ENCODE data around the gene SMYD4. TPM values are rescaled to one million over a fixed set of nuclear protein-coding genes. Genes with fewer than 3 reads are reported as not detected.
"Not testable (repeated sequence)": the region's sequence is repeated elsewhere in the genome, so short reads cannot be mapped to it uniquely, and the experiment has no call there.

Gene SMYD4
- total RNA-seq, 1 donor from 2014 or later: 9.8 TPM

DNA sequence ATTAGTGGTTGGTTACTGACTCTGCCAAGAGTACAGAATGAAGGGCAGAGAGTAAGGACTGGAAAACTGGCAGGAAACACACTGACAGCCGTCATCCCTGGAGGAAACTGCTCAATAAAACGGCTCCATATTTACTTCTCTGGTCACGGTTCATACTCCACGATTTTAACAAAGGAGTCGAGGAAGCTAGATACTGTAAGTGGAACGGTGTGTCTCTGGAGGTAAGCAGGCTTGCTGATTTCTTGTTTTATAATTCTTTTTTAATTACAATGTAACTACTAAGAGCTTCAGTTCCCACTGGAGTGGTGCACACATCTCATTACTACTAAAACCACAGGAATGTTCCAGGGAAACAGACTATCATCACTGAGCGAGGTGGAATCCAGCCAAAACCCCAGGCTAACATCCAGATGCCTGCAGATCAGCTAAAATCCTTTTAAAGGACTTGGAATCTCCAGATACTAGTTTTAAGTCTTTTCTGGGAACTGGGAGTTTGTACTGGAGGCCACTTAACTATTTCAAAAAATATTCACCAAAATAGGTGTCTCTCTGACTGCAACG, 50.1 kb downstream of the SMYD4 start:
- DNase-seq: no peak

DNA sequence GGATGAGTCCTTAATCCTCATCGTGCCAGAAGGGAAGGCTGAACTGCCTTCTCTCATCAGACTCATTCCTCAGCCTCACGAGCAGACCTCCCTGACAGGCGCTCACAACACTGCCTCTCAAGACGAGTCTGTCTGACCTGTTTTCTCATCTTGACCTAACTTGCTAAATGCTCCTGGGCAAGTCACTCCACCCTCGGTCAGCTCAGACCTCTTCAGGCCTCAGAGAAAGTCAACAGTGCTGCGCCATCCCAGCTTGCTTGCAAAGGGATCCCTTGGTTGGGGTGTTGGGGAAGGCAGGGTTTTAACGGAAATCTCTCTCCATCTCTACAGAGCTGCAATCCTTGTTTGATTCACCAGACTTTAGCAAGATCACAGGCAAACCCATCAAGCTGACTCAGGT, 52.8 kb downstream of the SMYD4 start:
- no peak for DNase-seq

DNA sequence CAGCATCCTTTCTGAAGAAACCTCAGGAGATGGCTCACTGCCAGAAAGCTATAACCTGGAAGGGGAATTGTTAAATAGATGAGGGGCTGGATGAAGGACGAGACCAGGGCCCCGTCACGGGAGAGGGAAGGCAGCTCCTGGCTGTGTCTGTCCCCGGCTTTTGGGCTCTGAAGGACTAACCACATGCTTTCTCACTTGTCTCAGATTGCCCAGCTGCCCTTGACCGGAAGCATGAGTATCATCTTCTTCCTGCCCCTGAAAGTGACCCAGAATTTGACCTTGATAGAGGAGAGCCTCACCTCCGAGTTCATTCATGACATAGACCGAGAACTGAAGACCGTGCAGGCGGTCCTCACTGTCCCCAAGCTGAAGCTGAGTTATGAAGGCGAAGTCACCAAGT, 53.4 kb downstream of the SMYD4 start:
- no peak for DNase-seq

DNA sequence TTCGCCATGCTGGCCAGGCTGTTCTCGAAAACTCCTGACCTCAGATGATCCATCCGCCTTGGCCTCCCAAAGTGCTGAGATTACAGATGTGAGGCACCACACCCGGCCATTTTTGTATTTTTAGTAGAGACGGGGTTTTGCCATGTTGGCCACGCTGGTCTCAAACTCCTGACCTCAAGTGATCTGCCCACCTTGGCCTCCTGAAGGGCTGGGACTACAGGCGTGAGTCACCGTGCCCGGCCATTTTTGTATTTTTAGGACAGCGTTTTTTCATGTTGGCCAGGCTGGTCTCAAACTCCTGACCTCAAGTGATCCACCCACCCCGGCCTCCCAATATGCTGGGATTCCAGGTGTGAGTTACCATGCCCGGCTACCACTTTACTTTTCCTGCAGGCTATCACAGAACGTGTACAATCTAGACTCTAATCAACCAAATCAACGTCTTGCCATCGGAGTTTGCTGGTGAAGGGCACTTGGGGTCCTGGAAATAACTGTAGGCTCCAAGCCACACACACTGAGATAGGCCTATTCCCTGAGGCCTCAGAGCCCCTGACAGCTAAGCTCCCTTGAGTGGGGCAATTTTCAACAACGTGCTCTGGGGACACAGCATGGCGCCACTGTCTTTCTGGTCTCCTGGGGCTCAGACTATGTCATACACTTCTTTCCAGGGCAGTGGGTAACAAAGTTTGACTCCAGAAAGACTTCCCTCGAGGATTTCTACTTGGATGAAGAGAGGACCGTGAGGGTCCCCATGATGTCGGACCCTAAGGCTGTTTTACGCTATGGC, 55.1 kb downstream of the SMYD4 start:
- DNase-seq: no peak

DNA sequence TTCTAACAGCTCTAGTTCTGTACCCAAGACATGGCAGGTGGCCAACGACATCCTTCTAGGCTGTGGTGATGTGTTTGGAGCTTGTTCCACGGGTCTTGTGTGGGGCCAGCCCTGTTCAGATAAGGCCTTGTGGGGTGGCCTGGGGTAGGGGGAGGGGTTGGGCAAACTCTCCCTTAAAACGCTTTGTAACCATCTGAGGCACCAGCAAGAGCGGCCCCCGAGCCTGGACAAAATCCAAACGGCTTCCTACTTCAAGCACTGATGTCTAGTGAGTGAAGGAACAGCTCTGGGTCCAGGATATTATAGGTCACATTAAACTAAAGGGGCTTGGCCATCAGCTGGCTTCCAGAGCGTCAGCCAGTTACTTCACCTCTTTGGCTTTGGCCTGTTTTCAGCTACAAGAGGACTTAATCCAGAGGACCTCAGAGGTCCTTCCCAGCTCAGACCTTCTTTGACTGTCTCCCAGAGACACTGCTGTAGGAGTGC, 56.0 kb downstream of the SMYD4 start:
- DNase-seq: no peak

DNA sequence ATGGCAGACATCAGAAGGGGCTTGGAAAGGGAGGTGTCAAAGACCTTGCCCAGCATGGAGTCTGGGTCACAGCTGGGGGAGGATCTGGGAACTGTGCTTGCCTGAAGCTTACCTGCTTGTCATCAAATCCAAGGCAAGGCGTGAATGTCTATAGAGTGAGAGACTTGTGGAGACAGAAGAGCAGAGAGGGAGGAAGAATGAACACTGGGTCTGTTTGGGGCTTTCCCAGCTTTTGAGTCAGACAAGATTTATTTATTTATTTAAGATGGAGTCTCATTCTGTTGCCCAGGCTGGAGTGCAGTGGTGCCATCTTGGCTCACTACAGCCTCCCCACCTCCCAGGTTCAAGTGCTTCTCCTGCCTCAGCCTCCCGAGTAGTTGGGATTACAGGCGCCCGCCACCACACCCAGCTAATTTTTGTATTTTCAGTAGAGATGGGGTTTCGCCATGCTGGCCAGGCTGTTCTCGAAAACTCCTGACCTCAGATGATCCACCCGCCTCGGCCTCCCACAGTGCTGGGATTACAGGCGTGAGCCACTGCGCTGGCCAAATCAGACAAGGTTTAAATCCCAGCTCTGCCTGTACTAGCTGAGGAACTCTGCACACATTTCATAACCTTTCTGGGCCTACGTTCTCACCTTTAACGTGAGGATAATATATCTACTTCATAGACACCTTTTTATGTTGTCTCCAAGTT, 56.6 kb downstream of the SMYD4 start:
- not testable (repeated sequence) for DNase-seq

DNA sequence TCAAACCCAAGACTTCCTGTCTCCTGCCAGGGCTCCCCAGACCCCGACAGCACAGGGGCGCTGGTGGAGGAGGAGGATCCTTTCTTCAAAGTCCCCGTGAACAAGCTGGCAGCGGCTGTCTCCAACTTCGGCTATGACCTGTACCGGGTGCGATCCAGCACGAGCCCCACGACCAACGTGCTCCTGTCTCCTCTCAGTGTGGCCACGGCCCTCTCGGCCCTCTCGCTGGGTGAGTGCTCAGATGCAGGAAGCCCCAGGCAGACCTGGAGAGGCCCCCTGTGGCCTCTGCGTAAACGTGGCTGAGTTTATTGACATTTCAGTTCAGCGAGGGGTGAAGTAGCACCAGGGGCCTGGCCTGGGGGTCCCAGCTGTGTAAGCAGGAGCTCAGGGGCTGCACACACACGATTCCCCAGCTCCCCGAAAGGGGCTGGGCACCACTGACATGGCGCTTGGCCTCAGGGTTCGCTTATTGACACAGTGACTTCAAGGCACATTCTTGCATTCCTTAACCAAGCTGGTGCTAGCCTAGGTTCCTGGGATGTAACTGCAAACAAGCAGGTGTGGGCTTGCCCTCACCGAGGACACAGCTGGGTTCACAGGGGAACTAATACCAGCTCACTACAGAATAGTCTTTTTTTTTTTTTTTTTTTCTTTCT, 59.8 kb downstream of the SMYD4 start:
- no peak for DNase-seq

DNA sequence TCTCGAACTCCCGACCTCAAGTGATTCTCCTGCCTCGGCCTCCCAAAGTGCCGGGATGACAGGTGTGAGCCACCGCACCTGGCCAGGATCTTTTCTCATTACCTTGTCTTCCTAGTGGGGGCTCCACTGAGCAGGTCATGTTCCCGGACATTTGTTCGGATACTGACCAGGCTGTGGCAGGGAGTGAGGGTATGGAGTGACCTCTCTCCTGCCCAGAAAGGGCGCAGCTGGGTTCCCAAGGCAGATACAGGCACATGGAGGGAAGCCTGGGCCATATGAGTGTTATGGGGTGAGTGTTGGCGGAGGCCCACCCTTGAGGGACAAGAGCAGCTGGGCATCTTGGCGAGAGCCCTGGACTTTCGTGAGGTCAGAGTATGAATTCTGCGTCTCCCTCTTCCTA, 62.3 kb downstream of the SMYD4 start:
- DNase-seq: no peak

DNA sequence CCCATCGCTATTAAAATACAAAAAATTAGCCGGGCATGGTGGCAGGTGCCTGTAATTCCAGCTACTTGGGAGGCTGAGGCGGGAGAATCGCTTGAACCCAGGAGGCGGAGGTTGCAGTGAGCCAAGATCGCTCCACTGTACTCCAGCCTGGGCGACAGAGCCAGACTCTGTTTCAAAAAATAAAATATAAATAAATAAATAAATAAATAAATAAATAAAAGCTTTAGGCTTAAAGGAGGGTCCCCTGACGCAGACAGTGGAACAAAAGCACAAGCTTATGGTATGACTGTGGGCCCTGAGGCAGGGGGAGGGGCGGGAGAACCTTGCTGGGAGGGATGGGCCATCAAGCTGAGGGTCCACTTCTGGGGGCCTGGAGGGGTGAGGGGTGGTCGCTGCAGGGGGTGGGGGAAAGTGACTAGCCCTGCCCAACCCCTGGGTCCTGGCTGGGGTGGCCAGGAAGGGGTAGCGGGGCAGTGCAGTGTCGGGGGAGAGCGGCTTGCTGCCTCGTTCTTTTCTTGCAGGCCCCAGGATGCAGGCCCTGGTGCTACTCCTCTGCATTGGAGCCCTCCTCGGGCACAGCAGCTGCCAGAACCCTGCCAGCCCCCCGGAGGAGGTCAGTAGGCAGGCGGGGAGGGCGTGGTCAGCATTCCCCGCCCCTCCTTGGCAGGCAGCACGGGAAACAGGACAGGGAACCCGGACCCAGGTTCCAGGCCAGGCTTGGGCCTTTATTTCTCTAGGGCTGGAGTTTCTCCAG, 63.1 kb downstream of the SMYD4 start:
- DNase-seq: no peak

DNA sequence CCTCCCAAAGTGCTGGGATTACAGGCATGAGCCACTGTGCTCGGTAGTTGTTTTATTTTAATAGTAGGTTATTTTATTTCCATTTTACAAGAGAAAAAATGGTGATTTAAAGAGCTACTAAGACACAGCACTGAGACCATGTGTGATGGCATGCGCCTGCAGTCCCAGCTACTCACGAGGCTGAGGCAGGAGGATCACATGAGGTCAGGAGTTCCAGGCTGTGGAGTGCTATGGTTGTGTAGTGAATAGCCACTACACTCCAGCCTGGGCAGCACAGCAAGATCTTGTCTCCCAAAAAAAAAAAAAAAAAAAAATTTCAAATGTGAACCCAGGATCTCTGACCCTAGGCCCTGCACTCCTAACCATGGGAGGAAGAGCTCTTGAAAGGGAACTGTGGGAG, 64.1 kb downstream of the SMYD4 start:
- no peak for DNase-seq

DNA sequence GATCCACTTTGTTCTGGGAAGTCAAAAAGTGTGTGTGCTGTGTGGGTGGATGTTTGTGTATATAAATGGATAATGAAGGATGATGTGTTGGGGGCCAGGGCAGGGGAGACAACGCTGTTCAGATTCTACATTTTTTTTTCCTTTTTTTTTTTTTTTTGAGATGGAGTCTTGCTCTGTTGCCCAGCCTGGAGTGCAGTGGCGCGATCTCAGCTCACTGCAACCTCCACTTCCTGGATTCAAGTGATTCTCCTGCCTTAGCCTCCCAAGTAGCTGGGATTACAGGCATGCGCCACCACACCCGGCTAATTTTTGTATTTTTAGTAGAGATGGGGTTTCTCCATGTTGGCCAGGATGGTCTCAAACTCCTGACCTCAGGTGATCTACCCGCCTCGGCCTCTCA, 65.0 kb downstream of the SMYD4 start:
- DNase-seq: not testable (repeated sequence)

DNA sequence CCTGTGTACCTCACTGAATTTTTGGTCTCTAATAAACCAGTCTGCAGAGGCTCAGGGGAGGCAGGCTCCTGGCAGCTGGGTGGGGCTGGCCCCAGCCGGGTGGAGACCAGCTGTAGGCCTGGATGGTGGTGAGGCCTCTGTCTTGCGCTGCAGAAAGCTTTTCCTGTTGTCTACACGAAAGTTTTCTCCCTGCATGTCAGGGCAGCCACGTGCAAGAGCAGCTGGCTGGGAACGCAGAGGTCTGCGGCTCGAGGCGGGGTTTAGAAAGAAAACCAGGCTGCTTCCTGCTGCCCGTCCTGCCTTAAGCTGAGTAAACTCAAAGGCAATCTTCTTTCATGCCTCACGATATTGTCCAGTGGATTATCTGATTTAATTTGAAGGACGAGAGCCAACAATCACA, 65.4 kb downstream of the SMYD4 start:
- DNase-seq: no peak

DNA sequence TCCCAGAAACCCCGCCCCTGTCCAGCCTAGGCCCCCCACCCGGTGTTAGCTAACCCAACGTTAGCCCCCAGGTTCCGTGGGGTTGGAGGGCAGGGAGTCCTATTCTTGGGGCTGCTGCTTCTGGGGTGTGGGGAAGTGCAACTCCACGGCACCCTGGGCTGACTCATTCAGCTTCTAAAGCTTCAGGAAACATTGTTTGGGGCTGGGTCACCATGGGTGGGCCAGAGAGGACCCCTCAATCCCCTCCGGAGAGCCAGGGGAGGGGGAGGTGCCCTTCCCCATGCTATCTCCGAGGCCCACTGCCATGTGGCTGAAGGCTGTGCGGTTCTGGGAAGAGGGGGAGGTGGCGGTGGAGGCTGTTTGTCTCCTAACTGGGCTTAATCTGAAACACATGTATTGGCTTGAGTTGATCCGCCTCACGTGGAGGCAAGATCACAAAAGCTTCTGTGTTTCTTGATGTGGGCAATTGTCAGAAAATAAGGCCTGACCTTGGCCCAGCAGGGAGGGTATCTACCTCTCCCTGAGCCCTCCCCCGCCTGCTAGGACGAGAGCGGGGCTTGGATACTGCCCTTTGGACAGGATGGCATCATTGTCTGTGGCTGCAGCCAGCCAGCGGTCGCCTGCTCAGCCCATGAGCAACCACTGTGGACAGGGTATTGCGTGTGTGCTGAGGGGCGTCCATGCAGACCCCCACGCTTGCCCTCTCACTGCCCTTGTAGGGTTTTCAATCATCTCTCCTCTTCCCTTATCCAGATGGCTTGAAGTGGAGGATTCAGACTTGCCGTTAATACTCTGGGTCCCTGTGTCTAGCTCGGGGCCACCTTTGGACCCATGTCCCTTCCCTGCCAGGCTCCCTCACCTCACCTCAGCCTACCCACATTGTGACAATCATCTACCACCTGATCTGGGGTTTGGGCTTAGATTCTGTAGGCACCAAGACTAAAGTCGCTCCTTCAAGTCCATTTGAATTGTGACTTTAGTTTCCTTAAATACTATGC, 66.5 kb downstream of the SMYD4 start:
- DNase-seq: no peak

DNA sequence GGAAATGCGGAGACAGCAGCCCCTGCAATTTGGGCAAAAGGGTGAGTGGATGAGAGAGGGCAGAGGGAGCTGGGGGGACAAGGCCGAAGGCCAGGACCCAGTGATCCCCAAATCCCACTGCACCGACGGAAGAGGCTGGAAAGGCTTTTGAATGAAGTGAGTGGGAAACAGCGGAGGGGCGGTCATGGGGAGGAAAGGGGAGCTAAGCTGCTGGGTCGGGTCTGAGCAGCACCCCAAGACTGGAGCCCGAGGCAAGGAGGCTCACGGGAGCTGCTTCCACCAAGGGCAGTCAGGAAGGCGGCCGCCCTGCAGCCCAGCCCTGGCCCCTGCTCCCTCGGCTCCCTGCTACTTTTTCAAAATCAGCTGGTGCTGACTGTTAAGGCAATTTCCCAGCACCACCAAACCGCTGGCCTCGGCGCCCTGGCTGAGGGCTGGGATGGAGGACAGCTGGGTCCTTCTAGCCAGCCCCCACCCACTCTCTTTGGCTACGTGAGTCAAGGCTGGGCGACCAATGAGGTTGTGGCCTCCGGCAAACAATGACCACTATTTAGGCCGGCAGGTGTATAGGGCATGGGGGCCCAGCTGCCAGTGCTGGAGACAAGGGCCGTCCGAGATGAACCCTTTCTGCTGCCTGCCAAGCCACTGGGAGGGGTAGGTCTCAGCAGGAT, 67.3 kb downstream of the SMYD4 start:
- no peak for DNase-seq

DNA sequence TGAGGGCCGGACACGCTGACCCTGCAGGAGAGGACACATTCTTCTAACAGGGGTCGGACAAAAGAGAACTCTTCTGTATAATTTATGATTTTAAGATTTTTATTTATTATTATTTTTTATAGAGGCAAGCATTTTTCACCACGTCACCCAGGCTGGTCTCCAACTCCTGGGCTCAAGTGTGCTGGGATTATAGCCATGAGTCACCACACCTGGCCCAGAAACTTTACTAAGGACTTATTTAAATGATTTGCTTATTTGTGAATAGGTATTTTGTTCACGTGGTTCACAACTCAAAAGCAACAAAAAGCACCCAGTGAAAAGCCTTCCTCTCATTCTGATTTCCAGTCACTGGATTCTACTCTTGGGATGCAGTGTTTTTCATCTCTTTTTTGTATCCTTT, 70.2 kb downstream of the SMYD4 start:
- DNase-seq: no peak

DNA sequence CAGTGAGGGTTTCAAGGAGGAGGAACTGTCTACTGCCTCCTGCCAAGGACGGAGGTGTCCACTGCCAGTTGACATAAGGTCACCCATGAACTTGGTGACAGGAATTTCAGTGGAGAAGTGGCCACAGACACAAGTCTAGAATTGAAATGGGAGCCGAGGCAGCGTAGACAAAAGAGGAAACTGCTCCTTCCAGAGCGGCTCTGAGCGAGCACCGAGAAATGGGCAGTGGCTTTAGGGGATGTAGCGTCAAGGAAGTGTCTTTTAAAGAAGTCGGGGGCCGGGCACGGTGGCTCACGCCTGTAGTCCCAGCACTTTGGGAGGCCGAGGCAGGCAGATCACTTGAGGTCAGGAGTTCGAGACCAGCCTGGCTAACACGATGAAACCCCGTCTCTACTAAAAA, 70.9 kb downstream of the SMYD4 start:
- DNase-seq: no peak

DNA sequence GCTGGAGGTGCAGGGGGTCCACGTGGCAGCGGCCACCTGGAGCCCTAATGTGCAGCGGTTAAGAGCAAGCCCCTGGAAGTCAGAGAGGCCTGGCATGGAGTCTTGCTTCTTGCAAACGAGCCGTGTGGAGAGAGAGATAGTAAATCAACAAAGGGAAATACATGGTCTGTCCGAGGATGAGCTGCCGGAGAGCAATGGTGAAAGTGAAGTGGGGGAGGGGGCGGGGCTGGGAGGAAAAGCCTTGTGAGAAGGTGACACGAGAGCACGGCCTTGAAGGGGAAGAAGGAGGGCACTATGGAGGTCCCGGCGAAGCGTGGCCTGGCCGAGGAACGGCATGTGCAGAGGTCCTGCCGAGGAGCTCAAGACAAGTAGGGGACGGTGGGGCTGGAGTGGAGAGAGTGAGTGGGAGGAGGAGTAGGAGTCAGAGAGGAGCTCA, 73.9 kb downstream of the SMYD4 start:
- DNase-seq: no peak

DNA sequence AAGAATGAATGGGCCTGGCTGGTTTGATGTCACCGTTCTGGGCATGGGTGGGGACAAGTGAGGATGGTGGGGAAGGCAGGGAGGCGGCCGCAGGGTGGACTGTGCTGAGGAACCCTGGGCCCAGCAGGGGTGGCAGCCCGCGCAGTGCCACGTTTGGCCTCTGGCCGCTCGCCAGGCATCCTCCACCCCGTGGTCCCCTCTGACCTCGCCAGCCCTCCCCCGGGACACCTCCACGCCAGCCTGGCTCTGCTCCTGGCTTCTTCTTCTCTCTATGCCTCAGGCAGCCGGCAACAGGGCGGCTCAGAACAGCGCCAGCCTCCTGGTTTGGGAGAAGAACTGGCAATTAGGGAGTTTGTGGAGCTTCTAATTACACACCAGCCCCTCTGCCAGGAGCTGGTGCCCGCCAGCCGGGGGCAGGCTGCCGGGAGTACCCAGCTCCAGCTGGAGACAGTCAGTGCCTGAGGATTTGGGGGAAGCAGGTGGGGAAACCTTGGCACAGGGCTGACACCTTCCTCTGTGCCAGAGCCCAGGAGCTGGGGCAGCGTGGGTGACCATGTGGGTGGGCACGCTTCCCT, 74.4 kb downstream of the SMYD4 start:
- no peak for DNase-seq

DNA sequence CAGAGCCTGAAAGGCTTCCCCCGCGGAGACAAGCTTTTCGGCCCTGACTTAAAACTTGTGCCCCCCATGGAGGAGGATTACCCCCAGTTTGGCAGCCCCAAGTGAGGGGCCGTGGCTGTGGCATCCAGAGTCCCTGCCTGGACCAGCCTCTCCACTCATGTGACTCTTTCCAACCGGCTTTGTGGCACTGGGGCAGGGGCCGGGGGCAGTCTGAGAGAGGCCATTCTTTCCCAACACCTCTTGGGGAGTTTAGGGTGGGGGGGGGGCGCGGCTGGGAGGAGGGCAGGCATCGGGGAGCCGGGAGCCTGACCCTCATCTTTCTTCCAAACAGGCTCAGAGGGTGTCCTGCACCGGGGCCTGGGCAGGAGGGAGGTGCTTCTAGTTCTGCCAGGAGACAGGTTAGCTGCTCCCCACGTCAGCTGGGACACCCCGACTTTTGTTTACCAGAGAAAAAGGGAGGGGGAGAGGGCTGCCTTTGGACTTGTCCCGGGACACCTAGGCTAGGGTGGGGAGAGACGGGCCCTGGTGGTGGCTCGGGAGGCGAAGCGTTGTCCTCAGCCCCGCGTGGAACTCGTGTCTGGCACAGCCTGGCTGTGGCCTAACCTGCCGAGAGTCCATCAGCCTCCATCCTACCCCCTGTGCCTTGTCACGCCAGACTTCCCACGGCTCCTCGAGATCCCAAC, 75.1 kb downstream of the SMYD4 start:
- DNase-seq: no peak
